ENCODE results near the gene PLEKHA4. TPM values are rescaled to one million over a fixed set of nuclear protein-coding genes. Genes with fewer than 3 reads are reported as not detected.

PLEKHA4 gene
- total and polyA plus RNA-seq, 10 of the 15 experiments (the other 5 are each of a cell fraction or from before 2014, with no cell fraction given) = 0.13 to 10.0 (median 6.4) TPM; not detected in 1

- Histone ChIP-seq H3K36me3 (ENCODE audit: control insufficient read depth in 2 of 2, insufficient read depth in 2 of 2, low read length in 1 of 2) (no peaks in the 10 kb centered on the region; a peak in 1 of 4 replicates), H3K9me3 (replicated peaks; ENCODE audit: control insufficient read depth, insufficient read depth, low read length) (no peaks in the 10 kb centered on the region), H4K20me1 (ENCODE audit: control insufficient read depth, insufficient read depth) (no peaks in the 10 kb centered on the region), H2AFZ (ENCODE audit: control insufficient read depth, low read depth, low read length) (peak overlapping the region; percentile 63), H3K4me1 (ENCODE audit: control insufficient read depth, insufficient read depth, low read length) (no peaks in the 10 kb centered on the region), H3K27ac (ENCODE audit: control insufficient read depth, insufficient read depth) (peak overlapping the region; percentile 54), H3K27me3 (replicated peaks in 1 of 2; ENCODE audit: control insufficient read depth in 2 of 2, insufficient read depth in 2 of 2, low read length in 1 of 2) (no peaks in the 10 kb centered on the region), H3K4me3 (peak overlapping the region; percentile 91), H3K79me2 (ENCODE audit: control insufficient read depth, insufficient read depth, low read length) (peaks cover 13% of the 10 kb centered on the region), H3K9ac (ENCODE audit: control insufficient read depth, insufficient read depth, low read length) (peak overlapping the region; percentile 75), H3K4me2 (ENCODE audit: control insufficient read depth, insufficient read depth) (peak overlapping the region; percentile 85)
- POLR2A ChIA-PET = interaction anchor here (0.7 to 2.4 kb wide), 6 partner anchors 10 to 1422 kb away, joined by 3 to 8 read pairs (median 4); no protein-coding TSS in a partner anchor
- DNase-seq (ENCODE audit: low read depth, low spot score) (no peak), FAIRE-seq (peak; percentile 80), ATAC-seq (no peak)
- RAD21 ChIA-PET (ENCODE audit: unreplicated experiment) = interaction anchor here (0.9 to 4.5 kb wide), 4 partner anchors 15 to 183 kb away, joined by 3 to 27 read pairs (median 6); partner anchors contain the start of genes CA11, GYS1 and RUVBL2
- SMC1A ChIA-PET (ENCODE audit: uncharacterized antibody, unreplicated experiment) = interaction anchor here (1.4 to 2.1 kb wide), 2 partner anchors 14 to 30 kb away, joined by 3 to 13 read pairs; no protein-coding TSS in a partner anchor
- intact Hi-C loops (cut with micrococcal nuclease; ENCODE audit: unreplicated experiment) = no loop called here
- BruUV-seq (replicated peaks) = TSS peak; percentile 90
- in situ Hi-C loops (cut with MboI) = no loop called here
- CTCF ChIA-PET = interaction anchor here (0.7 to 3.2 kb wide), 8 partner anchors 15 to 68 kb away, joined by 3 to 30 read pairs (median 4); partner anchors contain the start of gene HSD17B14
- TF ChIP-seq YY1 (IDR thresholded peaks at IDR 0.05; ENCODE audit: low read depth, low read length) (no peak), E4F1 (IDR thresholded peaks at IDR 0.05; ENCODE audit: borderline replicate concordance, partially characterized antibody) (no peak), ZNF274 (IDR thresholded peaks at IDR 0.05; ENCODE audit: insufficient read depth, insufficient read length) (no peak), CREB1 (IDR thresholded peaks at IDR 0.05; ENCODE audit: low read depth) (no peak), ZSCAN29 (IDR thresholded peaks at IDR 0.05) (no peak), IKZF1 (conservative IDR thresholded peaks at IDR 0.05) (no peak), ZBTB33 (IDR thresholded peaks at IDR 0.05) (no peak)
- 1% methylated on average over 7 of the region's 7 CpGs for WGBS (ENCODE audit: insufficient coverage, insufficient replicate concordance, low lambda C conversion rate, missing lambda C conversion rate)
Measured at GRCh38 chr19:48810151-48810550, 58.3 kb downstream of the PLEKHA4 start.
